Esophagus muscularis mucosa (tissue), 4 donors: Measurements from ENCODE around the gene SOWAHA.

Experiments used
- EP300 ChIP-seq: sonication (generic); formaldehyde crosslinking; IDR thresholded peaks from one replicate; pipeline ENCODE4 v1.6.1; 2017; ENCODE audit warnings: antibody characterized with exemption
- POLR2A ChIP-seq: fragments of 450-650 bp; IDR thresholded peaks from one replicate; pipeline ENCODE4 v1.6.1; 2017; ENCODE audit warnings: antibody characterized with exemption, moderate library complexity, mild to moderate bottlenecking, low read depth
- POLR2AphosphoS5 ChIP-seq, 2 donors: sonication (generic); formaldehyde crosslinking; IDR thresholded peaks; one replicate each; pipeline ENCODE4 v1.6.1; 2017; ENCODE audit warnings: antibody characterized with exemption in 2 of 2
- TF ChIP-seq, protein P1 (sequence below), 3 experiments: fragments of 200-600 bp in 2 of 3; fragments of 450-650 bp in 1 of 3; sonication (generic) in 2 of 3; IDR thresholded peaks; one replicate each; pipeline ENCODE4 v1.5.1; 2017 to 2019; ENCODE audit warnings: antibody characterized with exemption in 3 of 3, mild to moderate bottlenecking in 2 of 3, moderate library complexity in 1 of 3

DNA sequence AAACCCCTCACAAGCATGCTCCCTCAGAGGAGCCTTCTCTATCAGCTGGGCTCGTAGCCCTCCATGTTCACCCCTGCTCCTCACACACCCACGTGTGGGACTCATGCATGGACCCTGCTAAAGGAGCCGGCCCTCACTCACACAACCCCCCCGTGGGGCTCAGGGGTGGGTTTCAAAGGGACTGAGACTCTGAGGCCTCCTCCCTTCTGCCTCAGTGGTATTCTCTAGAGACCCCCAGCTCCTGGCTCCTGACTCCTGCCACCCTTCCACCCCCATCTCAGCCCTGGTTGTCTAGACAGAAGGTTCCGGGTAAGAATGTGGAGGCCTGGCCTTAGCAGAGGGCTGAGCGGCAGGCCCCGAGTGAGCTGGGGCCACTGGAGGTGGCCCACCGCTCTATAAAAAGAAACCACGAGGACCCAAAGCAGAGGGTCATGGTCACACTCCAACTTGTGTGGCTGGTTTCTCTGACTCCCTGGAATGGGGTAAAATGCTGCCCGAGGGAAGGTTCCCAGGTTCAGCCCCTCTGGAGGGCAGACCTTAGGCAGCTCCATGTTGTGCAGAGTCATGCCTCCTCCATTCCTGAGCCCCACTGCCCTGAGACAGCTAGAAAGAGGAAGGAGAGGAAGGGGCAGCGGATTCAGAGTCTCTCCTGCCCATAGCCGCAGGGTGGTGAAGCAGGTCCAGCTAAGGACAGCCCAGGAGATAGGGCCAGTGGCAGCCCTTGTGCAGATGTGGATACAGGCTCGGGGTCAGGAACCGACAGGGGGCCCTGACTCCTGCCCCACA lies 46.9 kb upstream of the SOWAHA start:
- TF ChIP-seq POLR2A (no peak), EP300 (no peak), POLR2AphosphoS5 (IDR thresholded peaks at IDR 0.05) (no peak)
- TF ChIP-seq, protein P1, sequence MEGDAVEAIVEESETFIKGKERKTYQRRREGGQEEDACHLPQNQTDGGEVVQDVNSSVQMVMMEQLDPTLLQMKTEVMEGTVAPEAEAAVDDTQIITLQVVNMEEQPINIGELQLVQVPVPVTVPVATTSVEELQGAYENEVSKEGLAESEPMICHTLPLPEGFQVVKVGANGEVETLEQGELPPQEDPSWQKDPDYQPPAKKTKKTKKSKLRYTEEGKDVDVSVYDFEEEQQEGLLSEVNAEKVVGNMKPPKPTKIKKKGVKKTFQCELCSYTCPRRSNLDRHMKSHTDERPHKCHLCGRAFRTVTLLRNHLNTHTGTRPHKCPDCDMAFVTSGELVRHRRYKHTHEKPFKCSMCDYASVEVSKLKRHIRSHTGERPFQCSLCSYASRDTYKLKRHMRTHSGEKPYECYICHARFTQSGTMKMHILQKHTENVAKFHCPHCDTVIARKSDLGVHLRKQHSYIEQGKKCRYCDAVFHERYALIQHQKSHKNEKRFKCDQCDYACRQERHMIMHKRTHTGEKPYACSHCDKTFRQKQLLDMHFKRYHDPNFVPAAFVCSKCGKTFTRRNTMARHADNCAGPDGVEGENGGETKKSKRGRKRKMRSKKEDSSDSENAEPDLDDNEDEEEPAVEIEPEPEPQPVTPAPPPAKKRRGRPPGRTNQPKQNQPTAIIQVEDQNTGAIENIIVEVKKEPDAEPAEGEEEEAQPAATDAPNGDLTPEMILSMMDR (IDR thresholded peaks at IDR 0.05): no peak
